ENCODE data around the gene WNK1. TPM values are rescaled to one million over a fixed set of nuclear protein-coding genes. Genes with fewer than 3 reads are reported as not detected.

Gene WNK1
- total and polyA plus RNA-seq, 2 donors from 2014 or later = 40.2 to 173 TPM

- H3K9ac ChIP-seq (ENCODE audit: low read length in 3 of 3) = no peak overlapping the region
- no peak overlapping the region for H3K27ac ChIP-seq (ENCODE audit: low read depth in 2 of 2, low read length in 2 of 2)
- H3K36me3 ChIP-seq (ENCODE audit: control insufficient read depth in 2 of 3, insufficient read depth in 3 of 3, low read length in 3 of 3) = peaks cover 0 to 28% (median 23%) of the 10 kb centered on the region in 3 donors
- H3K4me1 ChIP-seq (ENCODE audit: control insufficient read depth in 2 of 3, insufficient read depth in 2 of 3, low read depth in 1 of 3, low read length in 3 of 3) = peaks cover 0 to 2% (median 0%) of the 10 kb centered on the region in 3 donors
- H3K4me3 ChIP-seq (ENCODE audit: low read length in 3 of 3) = no peak overlapping the region
- no peak for FAIRE-seq
- no peak for DNase-seq
- intact Hi-C loops (cut with DNase I) = no loop called here
- TF ChIP-seq, protein P1, sequence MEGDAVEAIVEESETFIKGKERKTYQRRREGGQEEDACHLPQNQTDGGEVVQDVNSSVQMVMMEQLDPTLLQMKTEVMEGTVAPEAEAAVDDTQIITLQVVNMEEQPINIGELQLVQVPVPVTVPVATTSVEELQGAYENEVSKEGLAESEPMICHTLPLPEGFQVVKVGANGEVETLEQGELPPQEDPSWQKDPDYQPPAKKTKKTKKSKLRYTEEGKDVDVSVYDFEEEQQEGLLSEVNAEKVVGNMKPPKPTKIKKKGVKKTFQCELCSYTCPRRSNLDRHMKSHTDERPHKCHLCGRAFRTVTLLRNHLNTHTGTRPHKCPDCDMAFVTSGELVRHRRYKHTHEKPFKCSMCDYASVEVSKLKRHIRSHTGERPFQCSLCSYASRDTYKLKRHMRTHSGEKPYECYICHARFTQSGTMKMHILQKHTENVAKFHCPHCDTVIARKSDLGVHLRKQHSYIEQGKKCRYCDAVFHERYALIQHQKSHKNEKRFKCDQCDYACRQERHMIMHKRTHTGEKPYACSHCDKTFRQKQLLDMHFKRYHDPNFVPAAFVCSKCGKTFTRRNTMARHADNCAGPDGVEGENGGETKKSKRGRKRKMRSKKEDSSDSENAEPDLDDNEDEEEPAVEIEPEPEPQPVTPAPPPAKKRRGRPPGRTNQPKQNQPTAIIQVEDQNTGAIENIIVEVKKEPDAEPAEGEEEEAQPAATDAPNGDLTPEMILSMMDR (IDR thresholded peaks at IDR 0.05; ENCODE audit: borderline replicate concordance, extremely low read depth, insufficient read depth) = no peak
- H3K9me3 ChIP-seq (ENCODE audit: control insufficient read depth in 2 of 3, insufficient read depth in 1 of 3, low read length in 3 of 3) = no peaks in the 10 kb centered on the region
- H3K27me3 ChIP-seq (ENCODE audit: control insufficient read depth, insufficient read depth, low read length) = no peaks in the 10 kb centered on the region
These were observed 118.0 kb downstream of the WNK1 start for GRCh38 chr12:870378-870777.

GRCh38 chr12:873954-874353 is 121.6 kb downstream of the WNK1 start:
- TF ChIP-seq, protein P1 (IDR thresholded peaks at IDR 0.05; ENCODE audit: borderline replicate concordance, extremely low read depth, insufficient read depth) = no peak
- H3K9ac ChIP-seq (ENCODE audit: low read length in 3 of 3) = no peak overlapping the region
- intact Hi-C loops (cut with DNase I) = no loop called here
- FAIRE-seq (no peak), DNase-seq (no peak)
- no peaks in the 10 kb centered on the region for H3K27me3 ChIP-seq (ENCODE audit: control insufficient read depth, insufficient read depth, low read length)
- H3K36me3 ChIP-seq (ENCODE audit: control insufficient read depth in 2 of 3, insufficient read depth in 3 of 3, low read length in 3 of 3) = peaks cover 0 to 21% (median 16%) of the 10 kb centered on the region in 3 donors
- H3K27ac ChIP-seq (ENCODE audit: low read depth in 2 of 2, low read length in 2 of 2) = no peak overlapping the region
- no peaks in the 10 kb centered on the region for H3K9me3 ChIP-seq (ENCODE audit: control insufficient read depth in 2 of 3, insufficient read depth in 1 of 3, low read length in 3 of 3)
- no peak overlapping the region for H3K4me3 ChIP-seq (ENCODE audit: low read length in 3 of 3)
- H3K4me1 ChIP-seq (ENCODE audit: control insufficient read depth in 2 of 3, insufficient read depth in 2 of 3, low read depth in 1 of 3, low read length in 3 of 3) = peaks cover 0 to 2% (median 0%) of the 10 kb centered on the region in 3 donors

- no peak overlapping the region for H3K4me3 ChIP-seq (ENCODE audit: low read length in 3 of 3)
- intact Hi-C loops (cut with DNase I) = no loop called here
- TF ChIP-seq, protein P1 (IDR thresholded peaks at IDR 0.05; ENCODE audit: borderline replicate concordance, extremely low read depth, insufficient read depth) = no peak
- no peak overlapping the region for H3K27ac ChIP-seq (ENCODE audit: low read depth in 2 of 2, low read length in 2 of 2)
- no peaks in the 10 kb centered on the region for H3K9me3 ChIP-seq (ENCODE audit: control insufficient read depth in 2 of 3, insufficient read depth in 1 of 3, low read length in 3 of 3)
- no peak overlapping the region for H3K9ac ChIP-seq (ENCODE audit: low read length in 3 of 3)
- H3K27me3 ChIP-seq (ENCODE audit: control insufficient read depth, insufficient read depth, low read length) = no peaks in the 10 kb centered on the region
- H3K36me3 ChIP-seq (ENCODE audit: control insufficient read depth in 2 of 3, insufficient read depth in 3 of 3, low read length in 3 of 3) = peaks cover 4 to 57% (median 31%) of the 10 kb centered on the region in 3 donors
- H3K4me1 ChIP-seq (ENCODE audit: control insufficient read depth in 2 of 3, insufficient read depth in 2 of 3, low read depth in 1 of 3, low read length in 3 of 3) = no peaks in the 10 kb centered on the region
- DNase-seq (no peak), FAIRE-seq (no peak)
These were observed 127.3 kb downstream of the WNK1 start for GRCh38 chr12:879641-880040.

- Histone ChIP-seq H3K4me1 (ENCODE audit: control insufficient read depth in 2 of 3, insufficient read depth in 2 of 3, low read depth in 1 of 3, low read length in 3 of 3) (no peaks in the 10 kb centered on the region), H3K9ac (ENCODE audit: low read length in 3 of 3) (no peak overlapping the region), H3K27me3 (ENCODE audit: control insufficient read depth, insufficient read depth, low read length) (no peaks in the 10 kb centered on the region), H3K9me3 (ENCODE audit: control insufficient read depth in 2 of 3, insufficient read depth in 1 of 3, low read length in 3 of 3) (no peaks in the 10 kb centered on the region), H3K27ac (ENCODE audit: low read depth in 2 of 2, low read length in 2 of 2) (no peak overlapping the region), H3K36me3 (ENCODE audit: control insufficient read depth in 2 of 3, insufficient read depth in 3 of 3, low read length in 3 of 3) (peaks cover 4 to 67% (median 41%) of the 10 kb centered on the region in 3 donors), H3K4me3 (ENCODE audit: low read length in 3 of 3) (no peak overlapping the region)
- TF ChIP-seq, protein P1 (IDR thresholded peaks at IDR 0.05; ENCODE audit: borderline replicate concordance, extremely low read depth, insufficient read depth) = no peak
- no peak for DNase-seq
- intact Hi-C loops (cut with DNase I) = no loop called here
- no peak for FAIRE-seq
These were observed 128.3 kb downstream of the WNK1 start for GRCh38 chr12:880656-881055.
